H9 (cell line): ENCODE results near the gene ACACA. TPM values are rescaled to one million over a fixed set of nuclear protein-coding genes. Genes with fewer than 3 reads are reported as not detected.

Experiments used
- DNase-seq: peaks from one replicate; pipeline ENCODE4 v3.0.0-alpha.2; 2017
- H2AFZ ChIP-seq: one replicate; pipeline ENCODE4 v1.6.1; 2013; ENCODE audit warnings: mild to moderate bottlenecking, low read length, control low read depth, moderate library complexity
- H2AK5ac ChIP-seq: 2 replicates; pipeline ENCODE4 v1.6.1; 2013; ENCODE audit warnings: low read length, control low read depth, mixed read lengths; ENCODE audit not compliant: insufficient read length
- H2BK120ac ChIP-seq: one replicate; pipeline ENCODE4 v1.6.1; 2013; ENCODE audit warnings: low read depth, mild to moderate bottlenecking, low read length, control low read depth, inconsistent platforms; ENCODE audit not compliant: poor library complexity, severe bottlenecking
- H2BK12ac ChIP-seq: 2 replicates; pipeline ENCODE4 v1.6.1; 2013; ENCODE audit warnings: low read length, control low read depth, mixed read lengths, low read depth; ENCODE audit not compliant: insufficient read length
- H2BK15ac ChIP-seq: 2 replicates; pipeline ENCODE4 v1.6.1; 2013; ENCODE audit warnings: low read depth, low read length, control low read depth
- H2BK20ac ChIP-seq: one replicate; pipeline ENCODE4 v1.6.1; 2013; ENCODE audit warnings: low read depth, mild to moderate bottlenecking, low read length, control low read depth, inconsistent platforms; ENCODE audit not compliant: poor library complexity, severe bottlenecking
- H2BK5ac ChIP-seq: 2 replicates; pipeline ENCODE4 v1.6.1; 2013; ENCODE audit warnings: low read length, control low read depth, mixed read lengths; ENCODE audit not compliant: insufficient read length
- H3K14ac ChIP-seq: 2 replicates; pipeline ENCODE4 v1.6.1; 2013; ENCODE audit warnings: low read length, control low read depth; ENCODE audit not compliant: insufficient read depth
- H3K18ac ChIP-seq: 2 replicates; pipeline ENCODE4 v1.6.1; 2013; ENCODE audit warnings: low read depth, mild to moderate bottlenecking, mixed read lengths, low read length, control low read depth; ENCODE audit not compliant: insufficient read length
- H3K23ac ChIP-seq: 2 replicates; pipeline ENCODE4 v1.6.1; 2013; ENCODE audit warnings: low read length, control low read depth, mixed read lengths, low read depth; ENCODE audit not compliant: insufficient read length
- H3K23me2 ChIP-seq: 2 replicates; pipeline ENCODE4 v1.6.1; 2013; ENCODE audit warnings: low read depth, mild to moderate bottlenecking, mixed read lengths, low read length, control low read depth; ENCODE audit not compliant: insufficient read length, poor library complexity, severe bottlenecking
- H3K27ac ChIP-seq: 2 replicates; pipeline ENCODE4 v1.5.1; 2013; ENCODE audit warnings: low read length, control low read depth, mixed read lengths, low read depth; ENCODE audit not compliant: insufficient read length
- H3K27me3 ChIP-seq: 2 replicates; pipeline ENCODE4 v1.6.1; 2013; ENCODE audit warnings: low read length, control low read depth, inconsistent platforms; ENCODE audit not compliant: insufficient read depth
- H3K4ac ChIP-seq: 2 replicates; pipeline ENCODE4 v1.6.1; 2013; ENCODE audit warnings: low read depth, mild to moderate bottlenecking, control low read depth, inconsistent platforms, low read length, moderate library complexity
- H3K4me1 ChIP-seq: 2 replicates; pipeline ENCODE4 v1.6.1; 2013; ENCODE audit warnings: low read length, control low read depth, inconsistent platforms; ENCODE audit not compliant: insufficient read depth
- H3K4me2 ChIP-seq: 2 replicates; pipeline ENCODE4 v1.6.1; 2013; ENCODE audit warnings: low read length, control low read depth, mixed read lengths; ENCODE audit not compliant: insufficient read length, insufficient read depth
- H3K56ac ChIP-seq: 2 replicates; pipeline ENCODE4 v1.6.1; 2013; ENCODE audit warnings: low read depth, mild to moderate bottlenecking, mixed read lengths, low read length, control low read depth; ENCODE audit not compliant: insufficient read length
- H3K79me1 ChIP-seq: 2 replicates; pipeline ENCODE4 v1.6.1; 2013; ENCODE audit warnings: low read depth, mild to moderate bottlenecking, moderate library complexity, low read length, control low read depth, inconsistent platforms; ENCODE audit not compliant: insufficient read depth, poor library complexity, severe bottlenecking
- H3K79me2 ChIP-seq: 2 replicates; pipeline ENCODE4 v1.6.1; 2013; ENCODE audit warnings: low read length, control low read depth, inconsistent platforms; ENCODE audit not compliant: insufficient read depth
- H3K9ac ChIP-seq: 2 replicates; pipeline ENCODE4 v1.6.1; 2013; ENCODE audit warnings: low read length, control low read depth, mixed read lengths; ENCODE audit not compliant: insufficient read length; ENCODE audit errors: extremely low read depth
- H3K9me3 ChIP-seq: one replicate; pipeline ENCODE4 v1.6.1; 2013; ENCODE audit warnings: low read depth, low read length, inconsistent platforms; ENCODE audit not compliant: control insufficient read depth
- H3T11ph ChIP-seq: one replicate; pipeline ENCODE4 v1.6.1; 2013; ENCODE audit warnings: mild to moderate bottlenecking, low read length, control low read depth, inconsistent platforms
- H4K20me1 ChIP-seq: one replicate; pipeline ENCODE4 v1.6.1; 2013; ENCODE audit not compliant: control insufficient read depth, insufficient read length, insufficient read depth
- H4K5ac ChIP-seq: 2 replicates; pipeline ENCODE4 v1.6.1; 2013; ENCODE audit warnings: low read depth, mild to moderate bottlenecking, mixed read lengths, low read length, control low read depth; ENCODE audit not compliant: insufficient read length
- H4K8ac ChIP-seq: replicated peaks from 2 replicates; pipeline ENCODE4 v1.6.1; 2013; ENCODE audit warnings: low read length, control low read depth, mixed read lengths, low read depth; ENCODE audit not compliant: insufficient read length
- H4K91ac ChIP-seq: 2 replicates; pipeline ENCODE4 v1.6.1; 2013; ENCODE audit warnings: low read depth, mild to moderate bottlenecking, moderate library complexity, mixed read lengths, low read length, control low read depth; ENCODE audit not compliant: insufficient read length
- H3K27ac Mint-ChIP-seq, 3 experiments: 2 replicates in 2 of 3; 3 replicates in 1 of 3; pipeline ENCODE4 v1.8.0; 2020 to 2021; ENCODE audit warnings: mixed read lengths in 3 of 3, mild to moderate bottlenecking in 1 of 3, moderate library complexity in 1 of 3
- H3K27me3 Mint-ChIP-seq: 2 replicates; pipeline ENCODE4 v1.8.0; 2021; ENCODE audit warnings: low read depth, mild to moderate bottlenecking, moderate library complexity, mixed read lengths
- H3K36me3 Mint-ChIP-seq, 3 experiments: 2 replicates in 2 of 3; 3 replicates in 1 of 3; pipeline ENCODE4 v1.8.0; 2020 to 2021; ENCODE audit warnings: low read depth in 3 of 3, mixed read lengths in 3 of 3; ENCODE audit not compliant: insufficient read depth in 1 of 3
- H3K4me1 Mint-ChIP-seq, 2 experiments: 2 replicates each; pipeline ENCODE4 v1.8.0; 2020; ENCODE audit warnings: mixed read lengths in 2 of 2
- H3K4me3 Mint-ChIP-seq, 2 experiments: 2 replicates in 1 of 2; 3 replicates in 1 of 2; pipeline ENCODE4 v1.8.0; 2020 to 2021; ENCODE audit warnings: mild to moderate bottlenecking in 2 of 2, mixed read lengths in 2 of 2, moderate library complexity in 1 of 2
- H3K9me3 Mint-ChIP-seq, 2 experiments: 2 replicates in 1 of 2; 3 replicates in 1 of 2; pipeline ENCODE4 v1.8.0; 2020; ENCODE audit warnings: mild to moderate bottlenecking in 2 of 2, mixed read lengths in 2 of 2, moderate library complexity in 1 of 2
- WGBS: extraction: QIAGEN DNeasy Blood & Tissue Kit; methylation state at CpG from one replicate; pipeline ENCODE4 v1.1.7; 2013; ENCODE audit warnings: missing lambda C conversion rate, low lambda C conversion rate, mixed read lengths; ENCODE audit not compliant: insufficient read length; ENCODE audit errors: extremely low coverage; 5-methylcytosine and 5-hydroxymethylcytosine counted together
- total RNA-seq: library from RNA; stranded (reverse); gene quantifications from 2 replicates; pipeline ENCODE4 v1.2.1, GENCODE V29; 2021
- TF ChIP-seq, protein P1 (sequence below): fragments of 200-600 bp; sonication (generic); conservative IDR thresholded peaks from 3 replicates; pipeline ENCODE4 v1.8.0; 2021; ENCODE audit warnings: antibody characterized with exemption, mild to moderate bottlenecking

The ACACA gene
- total RNA-seq, 1 experiment from 2014 or later: 135 TPM

DNA sequence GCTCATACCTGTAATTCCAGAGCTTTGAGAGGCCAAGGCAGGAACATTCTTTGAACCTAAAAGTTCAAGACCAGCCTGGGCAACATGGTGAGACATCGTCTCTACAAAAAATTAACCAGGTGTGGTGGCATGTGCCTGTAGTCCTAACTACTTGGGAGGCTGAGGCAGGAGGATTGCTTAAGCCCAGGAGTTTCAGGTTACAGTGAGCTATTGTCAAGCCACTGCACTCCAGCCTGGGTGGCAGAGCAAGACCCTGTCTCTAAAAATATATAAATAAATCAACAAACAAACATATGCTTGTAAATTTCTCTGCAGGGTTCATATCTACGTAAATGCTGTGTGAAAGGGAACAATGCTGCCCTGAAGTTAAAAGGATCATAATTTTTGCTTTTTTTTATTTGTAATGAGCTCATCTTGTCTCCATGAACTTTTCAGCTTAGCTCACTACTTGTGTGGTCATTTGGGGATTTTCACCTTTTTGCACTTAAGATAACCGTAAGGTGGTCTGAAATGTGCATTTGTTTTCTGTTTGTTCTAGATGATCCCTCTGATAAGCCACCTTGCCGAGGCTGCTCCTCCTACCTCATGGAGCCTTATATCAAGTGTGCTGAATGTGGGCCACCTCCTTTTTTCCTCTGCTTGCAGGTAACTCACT is 16.5 kb upstream of the ACACA start:
- no peak overlapping the region for H3K4me2 ChIP-seq
- H3K27ac ChIP-seq: no peak overlapping the region
- Mint-ChIP-seq H3K4me3 (no peak overlapping the region), H3K9me3 (no peaks in the 10 kb centered on the region), H3K36me3 (peaks cover 10 to 64% (median 55%) of the 10 kb centered on the region in 3 experiments; a peak in 6 of 7 replicates), H3K27ac (peak overlapping the region in 1 of 3 experiments; percentile 86; a peak in 3 of 7 replicates), H3K27me3 (no peaks in the 10 kb centered on the region), H3K4me1 (peaks cover 0 to 1% of the 10 kb centered on the region in 2 experiments; a peak in 1 of 4 replicates)
- H3T11ph ChIP-seq: no peak overlapping the region
- no CpG with 5 or more reads among the region's 4 CpGs for WGBS
- no peak overlapping the region for H2BK15ac ChIP-seq
- no peak overlapping the region for H2BK12ac ChIP-seq
- no peak overlapping the region for H3K18ac ChIP-seq
- TF ChIP-seq, protein P1, sequence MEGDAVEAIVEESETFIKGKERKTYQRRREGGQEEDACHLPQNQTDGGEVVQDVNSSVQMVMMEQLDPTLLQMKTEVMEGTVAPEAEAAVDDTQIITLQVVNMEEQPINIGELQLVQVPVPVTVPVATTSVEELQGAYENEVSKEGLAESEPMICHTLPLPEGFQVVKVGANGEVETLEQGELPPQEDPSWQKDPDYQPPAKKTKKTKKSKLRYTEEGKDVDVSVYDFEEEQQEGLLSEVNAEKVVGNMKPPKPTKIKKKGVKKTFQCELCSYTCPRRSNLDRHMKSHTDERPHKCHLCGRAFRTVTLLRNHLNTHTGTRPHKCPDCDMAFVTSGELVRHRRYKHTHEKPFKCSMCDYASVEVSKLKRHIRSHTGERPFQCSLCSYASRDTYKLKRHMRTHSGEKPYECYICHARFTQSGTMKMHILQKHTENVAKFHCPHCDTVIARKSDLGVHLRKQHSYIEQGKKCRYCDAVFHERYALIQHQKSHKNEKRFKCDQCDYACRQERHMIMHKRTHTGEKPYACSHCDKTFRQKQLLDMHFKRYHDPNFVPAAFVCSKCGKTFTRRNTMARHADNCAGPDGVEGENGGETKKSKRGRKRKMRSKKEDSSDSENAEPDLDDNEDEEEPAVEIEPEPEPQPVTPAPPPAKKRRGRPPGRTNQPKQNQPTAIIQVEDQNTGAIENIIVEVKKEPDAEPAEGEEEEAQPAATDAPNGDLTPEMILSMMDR: no peak
- no peak for DNase-seq
- H3K4ac ChIP-seq: no peak overlapping the region
- H3K9ac ChIP-seq: no peak overlapping the region
- H3K79me2 ChIP-seq: no peaks in the 10 kb centered on the region
- no peaks in the 10 kb centered on the region for H3K79me1 ChIP-seq
- H3K23me2 ChIP-seq: no peaks in the 10 kb centered on the region
- no peak overlapping the region for H2AFZ ChIP-seq
- H2BK5ac ChIP-seq: no peak overlapping the region
- H4K5ac ChIP-seq: no peak overlapping the region
- H3K4me1 ChIP-seq: no peaks in the 10 kb centered on the region
- H2AK5ac ChIP-seq: no peak overlapping the region
- H4K20me1 ChIP-seq: no peaks in the 10 kb centered on the region
- no peak overlapping the region for H2BK20ac ChIP-seq
- H3K9me3 ChIP-seq: no peaks in the 10 kb centered on the region
- no peaks in the 10 kb centered on the region for H3K27me3 ChIP-seq
- H4K8ac ChIP-seq: no peak overlapping the region
- no peak overlapping the region for H3K56ac ChIP-seq
- no peak overlapping the region for H3K14ac ChIP-seq
- H4K91ac ChIP-seq: no peak overlapping the region
- H3K23ac ChIP-seq: no peak overlapping the region
- H2BK120ac ChIP-seq: no peak overlapping the region
